Prostate gland (tissue), 2 donors: ENCODE measurements around the gene GKAP1.

Experiments used
- POLR2A ChIP-seq: fragments of 450-650 bp; IDR thresholded peaks from one replicate; pipeline ENCODE4 v1.6.1; 2016; ENCODE audit warnings: antibody characterized with exemption, mild to moderate bottlenecking
- TF ChIP-seq, protein P1 (sequence below), 4 experiments: fragments of 200-600 bp in 2 of 4; fragments of 450-650 bp in 2 of 4; sonication (generic) in 2 of 4; IDR thresholded peaks; 1 replicate in 3 of 4; 2 replicates in 1 of 4; pipeline ENCODE4 v1.5.1; 2016 to 2019; ENCODE audit warnings: antibody characterized with exemption in 4 of 4, mild to moderate bottlenecking in 2 of 4, moderate library complexity in 2 of 4

DNA sequence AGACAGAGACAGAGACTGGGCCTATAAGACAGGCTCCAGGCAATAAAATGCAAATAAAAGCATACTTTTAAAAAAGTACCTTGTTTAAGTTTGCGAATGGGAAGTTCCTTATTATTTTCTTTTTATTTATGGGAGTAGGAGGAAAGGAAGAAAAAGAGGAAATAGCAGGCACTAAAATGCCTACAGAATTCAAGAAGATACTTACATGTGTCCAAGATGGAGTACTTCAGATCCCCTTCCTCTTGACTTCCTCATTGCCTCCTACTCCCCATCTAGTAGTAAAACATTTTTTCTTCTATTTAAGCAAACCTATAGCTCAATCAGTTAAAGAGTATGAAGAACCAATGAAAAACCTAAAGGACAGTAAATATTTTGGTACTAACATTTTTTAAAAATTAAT, 24.8 kb downstream of the GKAP1 start:
- TF ChIP-seq, protein P1, sequence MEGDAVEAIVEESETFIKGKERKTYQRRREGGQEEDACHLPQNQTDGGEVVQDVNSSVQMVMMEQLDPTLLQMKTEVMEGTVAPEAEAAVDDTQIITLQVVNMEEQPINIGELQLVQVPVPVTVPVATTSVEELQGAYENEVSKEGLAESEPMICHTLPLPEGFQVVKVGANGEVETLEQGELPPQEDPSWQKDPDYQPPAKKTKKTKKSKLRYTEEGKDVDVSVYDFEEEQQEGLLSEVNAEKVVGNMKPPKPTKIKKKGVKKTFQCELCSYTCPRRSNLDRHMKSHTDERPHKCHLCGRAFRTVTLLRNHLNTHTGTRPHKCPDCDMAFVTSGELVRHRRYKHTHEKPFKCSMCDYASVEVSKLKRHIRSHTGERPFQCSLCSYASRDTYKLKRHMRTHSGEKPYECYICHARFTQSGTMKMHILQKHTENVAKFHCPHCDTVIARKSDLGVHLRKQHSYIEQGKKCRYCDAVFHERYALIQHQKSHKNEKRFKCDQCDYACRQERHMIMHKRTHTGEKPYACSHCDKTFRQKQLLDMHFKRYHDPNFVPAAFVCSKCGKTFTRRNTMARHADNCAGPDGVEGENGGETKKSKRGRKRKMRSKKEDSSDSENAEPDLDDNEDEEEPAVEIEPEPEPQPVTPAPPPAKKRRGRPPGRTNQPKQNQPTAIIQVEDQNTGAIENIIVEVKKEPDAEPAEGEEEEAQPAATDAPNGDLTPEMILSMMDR (IDR thresholded peaks at IDR 0.05): no peak
- TF ChIP-seq POLR2A: no peak
